Lung microvascular endothelial cell (primary cell): Measurements from ENCODE around the gene CACNA2D4. TPM values are rescaled to one million over a fixed set of nuclear protein-coding genes. Genes with fewer than 3 reads are reported as not detected.

Source experiments
- DNase-seq, 2 donors: peaks; one replicate each; pipeline versions ENCODE4 v3.0.0 to v3.0.0-alpha.2; 2010; ENCODE audit warnings: low read depth in 2 of 2
- total RNA-seq: library from RNA; depleted of rRNA; stranded (reverse); fragments of >200 nt; gene quantifications from 2 replicates; pipeline ENCODE4 v1.2.1, GENCODE V29; 2014

CACNA2D4 gene
- total RNA-seq, 1 donor from 2014 or later: not detected

GRCh38 chr12:1781772-1782171 is 136.7 kb downstream of the CACNA2D4 start:
- no peak for DNase-seq

- DNase-seq: peak; percentile 70 to 77
Measured at GRCh38 chr12:1779783-1780182, 138.7 kb downstream of the CACNA2D4 start.

DNA sequence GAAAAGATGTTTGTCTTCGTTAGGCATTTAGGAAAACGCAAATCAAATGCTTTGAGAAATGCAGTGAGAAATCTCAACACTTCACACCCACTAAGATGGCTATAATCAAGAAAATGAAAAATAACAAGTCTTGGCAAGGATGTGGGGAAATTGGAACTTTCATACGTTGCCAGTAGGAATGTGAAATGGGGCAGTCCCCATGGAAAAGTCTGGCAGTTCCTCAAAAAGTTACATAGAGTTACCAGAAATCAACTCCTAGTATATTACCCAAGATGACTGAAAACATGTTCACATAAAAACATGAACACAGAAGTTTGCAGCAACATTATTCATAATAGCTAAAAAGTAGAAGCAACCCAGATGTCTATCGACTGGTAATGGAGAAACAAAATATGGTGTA is 139.5 kb downstream of the CACNA2D4 start:
- no peak for DNase-seq

DNA sequence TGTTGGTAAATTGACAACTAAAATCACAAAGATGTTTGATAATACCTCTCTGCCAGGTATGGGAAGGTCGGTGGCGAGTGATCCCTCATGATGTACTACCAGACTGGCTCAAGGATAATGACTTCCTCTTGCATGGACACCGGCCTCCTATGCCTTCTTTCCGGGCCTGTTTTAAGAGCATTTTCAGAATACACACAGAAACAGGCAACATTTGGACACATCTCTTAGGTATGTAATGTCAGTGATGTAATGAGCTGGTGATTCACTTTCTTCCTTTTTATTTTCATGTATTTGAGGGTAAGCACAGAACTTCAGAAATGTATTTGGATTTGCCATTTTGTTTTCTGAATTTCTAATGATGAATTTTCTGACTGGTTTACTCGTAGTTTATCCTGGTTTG is 140.7 kb downstream of the CACNA2D4 start:
- peak in 1 of 2 donors; percentile 56 for DNase-seq

GRCh38 chr12:1776170-1776921 is 142.1 kb downstream of the CACNA2D4 start:
- peak in 1 of 2 donors; percentile 64 for DNase-seq

DNA sequence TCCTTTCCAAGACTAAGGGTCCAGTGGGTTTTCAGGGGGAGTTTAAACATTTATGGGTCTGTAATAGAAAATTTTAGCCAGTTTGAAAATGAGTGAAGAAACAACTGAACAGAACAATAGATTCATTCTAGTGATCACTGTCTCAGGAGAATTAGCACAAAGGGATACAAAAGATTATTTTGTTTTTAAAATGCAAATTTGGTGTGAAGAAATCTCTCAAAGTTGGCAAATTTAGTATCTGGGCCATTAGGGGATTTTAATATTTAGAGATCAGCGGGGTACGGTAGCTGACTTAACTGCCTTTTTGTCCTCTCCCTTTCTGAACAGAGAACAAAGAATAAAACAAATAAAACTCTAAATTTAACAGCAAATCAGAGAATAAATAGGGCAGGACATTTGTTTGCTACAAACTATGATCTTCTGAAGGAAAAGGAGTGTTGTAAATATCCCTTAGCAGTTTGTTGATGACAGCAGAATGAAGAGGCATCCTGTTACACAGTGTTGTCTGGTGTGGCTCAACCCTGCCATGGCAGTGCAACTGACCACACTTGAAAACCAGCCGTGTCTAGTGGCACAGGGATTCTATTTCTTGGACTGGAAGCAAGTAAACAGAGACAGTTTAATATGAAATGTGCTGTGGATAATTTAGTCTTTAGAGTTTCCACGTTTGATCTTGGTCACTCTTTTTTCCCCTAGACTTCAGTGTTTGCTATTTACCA is 144.4 kb downstream of the CACNA2D4 start:
- no peak for DNase-seq

DNA sequence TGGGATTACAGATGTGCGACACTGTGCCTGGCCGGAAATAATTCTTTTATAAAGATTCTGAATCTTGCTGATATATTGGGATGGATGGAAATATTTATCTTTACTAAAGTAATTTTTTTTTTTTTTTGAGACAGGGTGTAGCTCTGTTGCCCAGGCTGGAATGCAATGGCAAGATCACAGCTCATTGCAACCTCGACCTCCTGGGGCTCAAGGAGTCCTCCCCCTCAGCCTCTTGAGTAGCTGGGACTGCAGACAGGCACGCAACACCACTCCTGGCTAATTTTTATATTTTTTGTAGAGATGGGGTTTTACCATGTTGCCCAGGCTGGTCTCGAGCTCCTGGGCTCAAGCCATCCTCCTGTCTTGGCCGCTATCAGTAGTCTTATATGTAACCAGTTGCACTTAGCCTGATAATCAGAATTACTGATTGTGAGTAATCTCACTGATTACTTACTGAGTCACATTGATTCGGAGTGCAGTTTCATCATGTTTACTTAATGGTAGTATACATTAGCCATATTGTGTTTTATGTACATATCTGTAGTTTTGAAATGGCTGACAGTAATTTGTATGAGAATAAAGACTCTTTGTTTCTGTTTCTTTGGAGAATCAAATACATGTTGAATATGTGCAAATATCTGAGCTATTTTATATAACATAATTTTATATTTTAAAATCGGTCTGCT is 148.5 kb downstream of the CACNA2D4 start:
- no peak for DNase-seq

- DNase-seq: no peak
Measured at GRCh38 chr12:1768615-1769014, 149.8 kb downstream of the CACNA2D4 start.

DNA sequence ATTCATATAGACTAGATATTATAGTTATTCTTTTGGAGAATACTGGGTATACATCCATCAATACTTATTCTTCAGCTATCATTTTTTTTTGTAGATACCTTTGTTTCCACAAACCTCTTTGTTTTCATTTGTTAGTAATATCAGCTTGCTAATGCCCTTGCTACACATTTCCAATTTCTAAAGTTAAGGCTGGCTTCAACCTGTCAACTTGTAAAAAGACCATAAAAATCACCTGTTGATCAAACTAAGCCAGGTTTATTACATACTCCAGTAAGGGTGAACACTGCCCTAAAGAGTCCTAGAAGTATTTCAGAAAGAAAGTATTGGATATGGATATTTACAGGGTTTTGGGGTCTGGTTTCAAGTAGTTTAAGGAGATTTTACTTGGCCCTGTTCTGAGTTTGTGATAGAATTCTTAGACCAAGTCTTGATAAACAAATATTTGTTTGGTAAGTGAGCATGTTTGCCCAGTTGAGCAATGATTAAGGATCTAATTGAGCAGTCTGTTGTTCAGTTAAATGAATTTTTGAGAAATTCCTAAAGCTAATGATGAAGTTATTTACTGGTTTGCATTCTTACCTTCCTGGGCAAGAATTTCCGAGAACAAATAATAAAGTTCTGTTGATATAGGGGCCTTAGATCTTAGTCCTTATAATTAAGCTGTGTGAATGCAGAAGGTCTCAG is 150.9 kb downstream of the CACNA2D4 start:
- no peak for DNase-seq

DNA sequence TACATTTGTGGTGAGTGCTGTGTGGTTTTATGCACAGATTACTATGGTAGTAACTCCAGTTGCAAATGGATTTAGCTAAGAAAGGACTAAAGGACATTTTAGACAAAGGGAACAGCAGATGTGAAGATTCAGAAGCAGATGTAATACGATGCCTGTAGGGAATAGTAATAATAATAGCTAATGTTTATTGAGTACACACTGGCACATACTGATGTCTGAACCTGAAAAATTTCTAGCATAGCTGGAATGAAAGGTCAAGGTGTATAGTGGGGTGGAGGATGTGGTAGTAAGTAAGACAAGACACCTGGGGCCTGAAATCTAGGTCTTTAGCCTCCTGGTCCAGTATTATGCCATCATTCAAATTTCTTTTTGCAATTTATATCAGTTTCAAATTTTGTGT is 152.3 kb downstream of the CACNA2D4 start:
- no peak for DNase-seq

- DNase-seq: no peak
Measured at GRCh38 chr12:1763153-1763552, 155.3 kb downstream of the CACNA2D4 start.

GRCh38 chr12:1761857-1762256 is 156.6 kb downstream of the CACNA2D4 start:
- DNase-seq: no peak

- DNase-seq: peak; percentile 74 to 91
Measured at GRCh38 chr12:1760566-1761382, 157.7 kb downstream of the CACNA2D4 start.

- DNase-seq: peak in 1 of 2 donors; percentile 36
Measured at GRCh38 chr12:1758887-1759286, 159.6 kb downstream of the CACNA2D4 start.

- DNase-seq: no peak
Measured at GRCh38 chr12:1758376-1758775, 160.1 kb downstream of the CACNA2D4 start.

GRCh38 chr12:1750300-1750699 is 168.2 kb downstream of the CACNA2D4 start:
- DNase-seq: no peak

DNA sequence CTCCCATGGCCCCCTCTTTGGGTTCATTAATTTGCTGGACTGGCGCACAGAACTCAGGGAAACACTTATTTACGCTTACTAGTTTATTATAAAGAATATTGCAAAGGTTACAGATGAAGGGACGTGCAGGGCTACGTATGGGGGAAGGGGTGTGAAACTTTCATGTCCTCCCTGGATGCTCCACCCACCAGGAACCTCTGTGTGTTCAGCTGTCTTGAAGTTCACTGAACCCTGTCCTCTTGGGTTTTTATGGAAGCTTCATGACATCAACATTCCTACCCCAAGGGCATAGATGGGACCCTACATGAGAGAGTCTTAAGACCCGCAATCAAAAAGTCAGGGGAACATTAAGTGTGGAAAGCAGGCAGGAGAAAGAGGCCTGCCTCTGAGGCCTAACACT is 169.4 kb downstream of the CACNA2D4 start:
- DNase-seq: no peak

DNA sequence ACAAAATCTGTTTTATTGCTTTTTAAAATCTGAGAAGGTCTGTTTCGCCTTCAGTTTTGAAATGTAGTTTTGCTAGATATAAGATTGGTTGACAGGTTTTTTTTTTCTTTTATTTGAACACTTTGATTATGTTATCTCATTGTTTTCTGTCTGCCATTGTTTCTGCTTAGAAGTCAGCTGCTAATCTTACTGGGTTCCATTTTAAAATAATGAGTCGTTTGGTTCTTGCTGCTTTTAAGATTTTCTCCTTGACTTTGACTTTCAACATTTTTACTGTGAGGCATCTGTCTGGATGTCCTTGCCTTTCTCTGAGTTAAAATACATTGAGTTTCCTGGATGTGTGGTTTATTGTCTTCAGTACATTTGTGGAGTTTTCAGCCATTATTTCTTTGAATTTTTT is 170.8 kb downstream of the CACNA2D4 start:
- no peak for DNase-seq

DNA sequence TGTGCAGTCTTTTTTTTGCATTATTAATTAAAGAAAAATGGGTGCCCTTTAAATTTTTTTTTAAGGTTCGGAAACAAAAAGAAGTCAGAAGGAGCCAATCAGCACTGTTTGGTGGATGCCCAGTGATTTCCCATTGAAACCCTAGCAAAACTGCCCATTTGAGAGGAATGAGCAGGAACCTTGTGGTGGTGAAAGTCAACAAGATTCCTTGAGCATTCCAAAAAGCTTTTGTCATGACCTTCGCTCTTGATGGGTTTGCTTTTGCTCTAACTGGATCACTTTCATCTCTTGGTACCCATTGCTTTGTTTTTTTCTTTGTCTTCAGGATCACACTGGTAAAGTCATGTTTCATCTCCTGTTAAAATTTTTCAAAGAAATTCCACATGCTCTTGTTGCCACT is 173.5 kb downstream of the CACNA2D4 start:
- peak in 1 of 2 donors; percentile 8 for DNase-seq
